Motor neuron (in vitro differentiated cells): ENCODE results near the gene GPC1. TPM values are rescaled to one million over a fixed set of nuclear protein-coding genes. Genes with fewer than 3 reads are reported as not detected.

Source experiments
- ATAC-seq, 8 experiments: fragments of 200-7000 bp; cut with Tn5 transposase; replicated peaks in 6 of 8; 2 replicates each; pipeline ENCODE4 v1.8.0; 2021; ENCODE audit warnings: mild to moderate bottlenecking in 8 of 8, moderate library complexity in 8 of 8
- H3K27ac ChIP-seq, 2 donors: fragments of 250-450 bp; sonication (Bioruptor Pico); 2 replicates each; pipeline ENCODE4 v1.9.0; 2021; ENCODE audit warnings: antibody characterized with exemption in 2 of 2, mild to moderate bottlenecking in 2 of 2, moderate library complexity in 1 of 2
- H3K4me1 ChIP-seq, 2 donors: fragments of 250-450 bp; sonication (Bioruptor Pico); replicated peaks in 1 of 2; 2 replicates each; pipeline ENCODE4 v1.6.1; 2021; ENCODE audit warnings: antibody characterized with exemption in 2 of 2, mild to moderate bottlenecking in 2 of 2, moderate library complexity in 1 of 2
- H3K4me3 ChIP-seq, 5 donors: fragments of 250-450 bp; sonication (Bioruptor Pico); 2 replicates each; pipeline ENCODE4 v1.9.0; 2021; ENCODE audit warnings: antibody characterized with exemption in 5 of 5, mild to moderate bottlenecking in 5 of 5, moderate library complexity in 4 of 5
- WGBS, 10 experiments: fragments of 450-650 bp; shearing (Covaris generic); methylation state at CpG; one replicate each; pipeline ENCODE4 v1.0.0; 2022; 5-methylcytosine and 5-hydroxymethylcytosine counted together
- in situ Hi-C, 9 experiments: fragments of 400-800 bp; cut with MboI; loops; one replicate each; pipeline ENCODE4 v1.15.0; 2021; ENCODE audit warnings: low sequenced_read_pairs in 9 of 9, low pct_unique_long_range_greater_than_20kb in 2 of 9; ENCODE audit not compliant: unreplicated experiment in 9 of 9
- total RNA-seq, 8 experiments: library from RNA; unstranded; fragments of 300-600 nt; gene quantifications; 2 replicates each; pipeline versions ENCODE4 v1.2.3 to v1.2.4, GENCODE V29; 2022

Gene GPC1
- total RNA-seq, 8 experiments from 2014 or later = 3.8 to 44.1 (median 18.0) TPM

DNA sequence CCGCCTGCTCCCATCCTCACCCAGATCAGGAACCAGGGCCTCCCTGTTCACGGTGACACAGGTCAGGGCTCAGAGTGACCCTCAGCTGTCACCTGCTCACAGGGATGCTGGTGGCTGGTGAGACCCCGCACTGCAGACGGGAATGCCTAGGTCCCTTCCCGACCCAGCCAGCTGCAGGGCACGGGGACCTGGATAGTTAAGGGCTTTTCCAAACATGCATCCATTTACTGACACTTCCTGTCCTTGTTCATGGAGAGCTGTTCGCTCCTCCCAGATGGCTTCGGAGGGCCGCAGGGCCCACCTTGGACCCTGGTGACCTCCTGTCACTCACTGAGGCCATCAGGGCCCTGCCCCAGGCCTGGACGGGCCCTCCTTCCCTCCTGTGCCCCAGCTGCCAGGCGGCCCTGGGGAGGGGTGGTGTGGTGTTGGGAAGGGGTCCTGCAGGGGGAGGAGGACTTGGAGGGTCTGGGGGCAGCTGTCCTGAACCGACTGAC lies 31.7 kb downstream of the GPC1 start:
- Histone ChIP-seq H3K4me3 (no peak overlapping the region), H3K27ac (peak overlapping the region; percentile 6 to 36), H3K4me1 (peaks cover 14 to 17% of the 10 kb centered on the region in 2 donors)
- in situ Hi-C loops = loop anchor here in 1 of 9 experiments (25.0 kb wide), 1 partner anchor 105 kb away; no protein-coding TSS in a partner anchor
- 40% methylated on average over 1 of the region's 12 CpGs; no CpG with 5 or more reads in 9 of the 10 experiments for WGBS, 10 experiments
- peak in 1 of 8 experiments; percentile 1 for ATAC-seq

DNA sequence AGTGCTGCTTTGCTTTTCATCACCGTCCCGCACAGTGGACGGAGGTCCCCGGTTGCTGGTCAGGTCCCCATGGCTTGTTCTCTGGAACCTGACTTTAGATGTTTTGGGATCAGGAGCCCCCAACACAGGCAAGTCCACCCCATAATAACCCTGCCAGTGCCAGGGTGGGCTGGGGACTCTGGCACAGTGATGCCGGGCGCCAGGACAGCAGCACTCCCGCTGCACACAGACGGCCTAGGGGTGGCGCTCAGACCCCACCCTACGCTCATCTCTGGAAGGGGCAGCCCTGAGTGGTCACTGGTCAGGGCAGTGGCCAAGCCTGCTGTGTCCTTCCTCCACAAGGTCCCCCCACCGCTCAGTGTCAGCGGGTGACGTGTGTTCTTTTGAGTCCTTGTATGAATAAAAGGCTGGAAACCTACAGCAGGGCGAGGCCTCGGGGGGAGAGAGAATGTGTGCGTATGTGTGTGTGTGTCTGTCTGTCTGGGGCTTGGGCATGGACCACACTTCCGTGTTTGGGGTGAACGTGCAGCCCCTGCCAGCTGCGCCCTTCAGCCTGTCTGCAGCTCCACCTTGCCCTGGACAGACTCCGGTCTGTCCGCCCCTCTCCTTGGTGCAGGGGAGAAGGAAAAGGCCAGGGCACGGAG lies 32.3 kb downstream of the GPC1 start:
- in situ Hi-C loops = loop anchor here in 1 of 9 experiments (25.0 kb wide), 1 partner anchor 105 kb away; no protein-coding TSS in a partner anchor
- H3K27ac ChIP-seq = no peak overlapping the region
- peak in 3 of 8 experiments; percentile 4 to 13 (median 6) for ATAC-seq

DNA sequence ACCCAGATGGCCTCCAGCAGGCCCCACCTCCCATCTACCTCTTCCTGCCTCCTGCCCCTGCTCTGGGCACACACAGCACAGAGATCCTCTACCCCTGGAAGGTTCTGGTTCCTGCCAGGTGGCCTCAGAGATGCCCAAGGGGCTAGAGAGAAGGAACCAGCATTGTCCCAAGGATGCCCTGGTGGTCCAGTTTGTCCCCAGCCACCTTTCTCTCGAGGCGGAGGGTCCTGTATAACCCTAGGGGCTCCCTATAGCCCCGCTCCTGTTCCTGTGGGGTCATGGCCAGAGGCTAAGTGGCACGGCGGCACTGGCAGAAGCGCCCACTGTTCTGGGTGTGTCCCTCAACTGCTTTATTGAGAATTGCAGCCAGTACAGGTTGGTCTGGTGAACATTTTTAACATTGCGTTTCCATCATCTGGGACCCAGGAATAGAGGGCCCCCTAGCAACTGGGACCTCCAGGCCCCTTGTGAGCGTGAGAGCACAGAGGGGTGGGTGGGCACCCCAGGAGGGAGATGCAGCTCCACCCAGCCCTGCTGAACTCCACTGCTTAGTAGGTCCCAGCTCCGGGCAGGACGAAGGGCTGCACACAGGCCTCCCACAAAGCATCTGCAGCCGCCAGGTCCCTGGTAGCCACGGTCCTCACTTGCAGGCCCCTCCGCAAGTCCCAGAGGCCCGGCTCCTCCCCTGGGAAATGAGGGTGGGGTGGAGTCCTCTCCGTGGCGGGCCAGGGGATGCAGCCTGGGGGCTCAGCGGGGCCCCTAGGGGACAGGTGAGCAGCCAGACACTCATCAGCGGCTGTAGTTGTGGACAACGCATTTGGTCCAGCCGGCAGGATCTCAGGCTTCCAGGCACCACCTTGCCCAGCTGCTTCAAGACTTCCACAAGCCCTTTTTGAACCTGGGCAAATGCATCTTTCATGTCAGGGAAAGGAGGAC lies 33.1 kb downstream of the GPC1 start:
- Histone ChIP-seq H3K4me3 (no peak overlapping the region), H3K27ac (no peak overlapping the region), H3K4me1 (peaks cover 14 to 17% of the 10 kb centered on the region in 2 donors)
- 60 to 91% (median 65%) methylated on average over 1 to 11 of the region's 20 CpGs; no CpG with 5 or more reads in 6 of the 10 experiments for WGBS, 10 experiments
- in situ Hi-C loops = loop anchor here in 1 of 9 experiments (25.0 kb wide), 1 partner anchor 106 kb away; no protein-coding TSS in a partner anchor
- no peak for ATAC-seq

More for the DNA sequence above, 32.3 kb downstream of the GPC1 start:
- H3K4me1 ChIP-seq = peaks cover 14 to 17% of the 10 kb centered on the region in 2 donors
- no peak overlapping the region for H3K4me3 ChIP-seq
- WGBS, 10 experiments = 85 to 100% (median 92%) methylated on average over 1 to 11 of the region's 22 CpGs; no CpG with 5 or more reads in 5 of the 10 experiments

DNA sequence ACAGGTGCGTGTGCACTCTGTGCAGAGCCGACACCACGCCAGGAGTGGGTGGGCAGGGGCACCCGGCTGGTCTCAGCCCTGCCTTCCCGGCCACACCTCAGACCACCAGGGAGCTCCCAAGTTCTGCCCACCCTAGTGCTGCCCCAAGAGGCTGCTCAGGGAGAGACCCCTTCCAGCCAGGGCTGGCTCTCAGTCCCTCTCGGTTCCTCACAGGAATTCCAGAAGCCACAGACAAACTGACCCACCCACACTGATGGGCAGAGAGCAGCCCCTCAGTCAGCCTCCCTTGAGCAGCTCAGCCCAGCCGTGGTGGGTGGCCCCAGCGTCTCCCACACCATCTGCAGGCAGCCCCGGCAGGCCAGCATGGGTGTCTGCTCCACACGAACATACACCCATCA lies 33.8 kb downstream of the GPC1 start:
- no peak overlapping the region for H3K27ac ChIP-seq
- H3K4me1 ChIP-seq = peaks cover 14 to 17% of the 10 kb centered on the region in 2 donors
- no peak for ATAC-seq
- no peak overlapping the region for H3K4me3 ChIP-seq
- 48 to 100% (median 87%) methylated on average over 1 to 4 of the region's 10 CpGs; no CpG with 5 or more reads in 6 of the 10 experiments for WGBS, 10 experiments
- in situ Hi-C loops = loop anchor here in 1 of 9 experiments (25.0 kb wide), 1 partner anchor 107 kb away; no protein-coding TSS in a partner anchor

DNA sequence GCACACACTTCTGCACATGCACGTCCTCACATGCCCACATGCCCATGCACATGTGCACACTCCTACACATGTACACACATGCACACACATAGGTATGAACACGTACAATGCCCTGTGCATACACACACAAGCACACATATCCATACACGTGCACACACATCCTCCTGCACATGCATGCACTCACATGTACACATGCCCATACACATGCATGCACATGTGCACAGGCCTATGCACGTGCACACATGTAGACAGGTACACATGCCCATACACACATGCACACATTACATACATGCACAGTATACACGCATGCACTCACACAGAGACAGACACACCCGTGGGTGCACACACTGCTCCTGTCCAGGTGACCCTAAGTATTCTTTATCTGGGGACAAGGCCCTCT lies 34.3 kb downstream of the GPC1 start:
- 80 to 100% (median 100%) methylated on average over 1 to 5 of the region's 6 CpGs; no CpG with 5 or more reads in 4 of the 10 experiments for WGBS, 10 experiments
- in situ Hi-C loops = loop anchor here in 1 of 9 experiments (25.0 kb wide), 1 partner anchor 107 kb away; no protein-coding TSS in a partner anchor
- H3K27ac ChIP-seq = no peak overlapping the region
- peaks cover 14 to 17% of the 10 kb centered on the region in 2 donors for H3K4me1 ChIP-seq
- ATAC-seq = no peak
- H3K4me3 ChIP-seq = no peak overlapping the region

DNA sequence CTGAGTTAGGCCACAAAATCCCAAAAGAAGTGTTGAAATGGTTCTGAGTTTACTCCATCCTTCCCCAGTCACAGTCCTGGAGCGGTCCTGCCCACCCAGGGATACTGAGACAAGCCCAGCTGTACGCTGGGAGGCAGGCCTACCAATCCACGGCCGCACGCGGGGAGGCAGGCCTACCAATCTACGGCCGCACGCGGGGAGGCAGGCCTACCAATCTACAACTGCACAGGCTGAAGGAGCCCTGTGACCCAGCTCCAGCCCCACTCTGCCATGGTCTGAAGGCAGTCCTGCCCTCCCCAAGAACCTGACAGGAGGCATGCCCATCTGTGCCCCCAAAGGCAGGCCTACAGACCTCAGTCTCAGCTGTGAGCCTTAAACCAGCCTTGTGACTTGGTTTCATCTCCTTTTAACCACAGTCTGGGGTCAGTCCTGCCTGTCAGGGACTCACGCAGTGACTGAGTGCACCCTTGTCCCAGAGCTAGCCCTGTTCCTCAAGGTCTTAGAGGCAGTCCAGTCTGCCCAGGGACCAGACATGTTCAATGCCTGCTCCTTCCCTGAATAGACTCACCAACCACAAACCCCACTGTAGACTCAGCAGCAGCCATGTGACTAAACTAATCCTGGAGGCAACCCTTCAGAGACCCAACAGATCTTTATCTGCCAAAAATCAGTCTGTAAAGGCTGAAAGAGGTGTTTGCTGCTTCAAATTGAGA lies 36.8 kb downstream of the GPC1 start:
- Histone ChIP-seq H3K4me1 (peaks cover 1 to 4% of the 10 kb centered on the region in 2 donors), H3K27ac (no peak overlapping the region), H3K4me3 (no peak overlapping the region)
- no peak for ATAC-seq
- 80 to 100% (median 83%) methylated on average over 1 of the region's 11 CpGs; no CpG with 5 or more reads in 7 of the 10 experiments for WGBS, 10 experiments
- in situ Hi-C loops = loop anchor here in 1 of 9 experiments (25.0 kb wide), 1 partner anchor 110 kb away; no protein-coding TSS in a partner anchor

DNA sequence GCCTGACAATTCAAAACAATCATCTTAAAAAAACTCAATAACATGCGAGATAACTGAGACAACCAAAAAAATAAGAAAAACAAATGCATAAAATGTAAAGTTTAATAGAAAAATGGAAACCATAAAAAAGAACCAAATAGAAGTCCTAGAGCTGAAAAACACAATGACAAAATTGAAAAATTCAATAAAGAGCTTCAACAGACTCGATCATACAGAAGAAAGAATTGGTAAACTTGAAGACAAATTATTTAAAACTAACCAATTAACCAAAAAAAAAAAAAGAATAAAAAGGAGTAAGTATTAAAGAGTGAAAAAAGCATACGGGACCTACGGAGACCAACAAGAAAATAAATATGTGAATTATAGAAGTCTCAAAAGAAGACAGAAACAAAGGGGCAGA lies 37.7 kb downstream of the GPC1 start:
- 61 to 98% (median 92%) methylated on average over 4 of the region's 4 CpGs for WGBS, 10 experiments
- ATAC-seq = no peak
- in situ Hi-C loops = loop anchor here in 1 of 9 experiments (25.0 kb wide), 1 partner anchor 111 kb away; no protein-coding TSS in a partner anchor
- Histone ChIP-seq H3K4me1 (no peaks in the 10 kb centered on the region), H3K27ac (no peak overlapping the region), H3K4me3 (no peak overlapping the region)

DNA sequence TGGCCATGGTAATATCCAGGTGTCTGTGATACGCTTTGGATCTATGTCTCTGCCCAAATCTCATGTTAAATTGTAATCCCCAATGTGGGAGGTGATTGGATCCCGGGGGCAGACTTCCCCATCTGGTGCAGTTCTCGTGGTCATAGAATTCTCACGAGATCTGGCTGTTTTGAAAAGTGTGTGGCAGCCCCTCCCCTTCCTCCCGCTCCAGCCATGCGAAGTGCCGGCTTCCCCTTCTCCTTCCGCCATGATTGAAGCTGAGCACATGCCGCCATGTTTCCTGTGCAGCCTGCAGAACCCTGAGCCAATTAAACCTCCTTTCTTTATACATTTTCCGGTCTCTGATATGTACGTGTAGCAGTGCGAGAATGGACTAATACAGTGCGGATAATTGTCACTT lies 42.5 kb downstream of the GPC1 start:
- Histone ChIP-seq H3K4me1 (no peaks in the 10 kb centered on the region), H3K4me3 (no peak overlapping the region), H3K27ac (no peak overlapping the region)
- in situ Hi-C loops = no loop called here
- no peak for ATAC-seq
- WGBS, 10 experiments = 75 to 100% (median 95%) methylated on average over 1 to 8 of the region's 13 CpGs; no CpG with 5 or more reads in 1 of the 10 experiments

DNA sequence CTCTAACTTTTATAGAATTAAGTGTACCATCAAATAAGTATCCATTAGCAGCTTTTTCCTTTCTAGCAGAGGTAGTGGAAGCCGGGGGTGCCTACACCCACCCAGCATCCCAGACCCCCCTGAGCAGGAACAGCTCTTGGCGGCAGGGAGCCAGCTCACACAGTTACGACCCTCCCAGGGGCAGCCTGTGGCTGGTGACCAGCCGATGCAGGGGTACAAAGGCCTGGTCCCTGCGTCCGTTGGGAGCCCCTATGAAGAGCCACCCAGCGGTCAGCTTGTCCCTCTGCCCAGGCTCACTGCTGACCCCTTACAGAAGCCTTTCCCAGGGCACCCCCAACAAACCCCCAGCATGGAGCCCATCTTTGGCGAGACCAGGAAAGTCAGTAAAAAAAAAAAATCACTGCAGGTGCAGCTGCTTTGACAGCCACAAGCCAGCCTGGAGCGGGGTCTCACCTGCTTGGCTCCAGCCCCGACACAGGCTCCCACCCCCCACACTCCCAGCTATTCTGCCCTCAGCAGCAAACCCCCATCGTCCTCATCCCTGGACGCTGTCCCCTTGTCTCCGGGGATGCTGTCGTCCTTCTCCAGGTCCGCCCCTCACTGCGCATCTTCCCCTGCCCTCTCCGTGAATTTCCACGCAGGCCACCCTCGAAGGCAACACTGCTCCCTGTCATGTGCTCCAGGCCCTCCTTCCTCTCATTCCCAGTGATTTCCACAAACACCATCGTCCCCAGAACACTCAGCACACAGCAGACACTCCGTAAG lies 43.1 kb downstream of the GPC1 start:
- Histone ChIP-seq H3K4me3 (no peak overlapping the region), H3K4me1 (no peaks in the 10 kb centered on the region), H3K27ac (no peak overlapping the region)
- in situ Hi-C loops = no loop called here
- 46 to 100% (median 89%) methylated on average over 2 to 11 of the region's 21 CpGs; no CpG with 5 or more reads in 4 of the 10 experiments for WGBS, 10 experiments
- no peak for ATAC-seq

DNA sequence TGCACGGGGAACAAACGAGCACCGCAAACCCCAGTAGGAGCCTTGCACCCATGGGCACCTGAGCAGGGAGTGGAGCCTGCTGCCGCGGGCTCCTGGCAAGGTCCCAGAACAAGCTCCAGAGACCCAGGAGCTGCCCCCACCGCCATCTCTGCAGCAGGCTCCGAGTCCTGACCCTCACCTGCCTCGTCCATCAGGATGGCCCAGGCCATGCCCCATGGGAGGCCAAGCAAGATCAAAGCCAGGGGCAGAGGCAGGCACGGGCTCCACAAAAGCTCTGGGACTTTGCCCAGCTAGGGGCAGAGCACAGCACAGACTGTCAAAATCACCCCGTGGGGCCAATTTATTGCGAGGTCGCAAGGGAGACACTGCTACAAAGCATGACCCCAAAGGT lies 43.6 kb downstream of the GPC1 start:
- Histone ChIP-seq H3K4me3 (no peak overlapping the region), H3K4me1 (no peaks in the 10 kb centered on the region), H3K27ac (no peak overlapping the region)
- ATAC-seq = no peak
- WGBS, 10 experiments = 7 to 89% (median 77%) methylated on average over 2 to 4 of the region's 12 CpGs; no CpG with 5 or more reads in 5 of the 10 experiments
- in situ Hi-C loops = no loop called here

DNA sequence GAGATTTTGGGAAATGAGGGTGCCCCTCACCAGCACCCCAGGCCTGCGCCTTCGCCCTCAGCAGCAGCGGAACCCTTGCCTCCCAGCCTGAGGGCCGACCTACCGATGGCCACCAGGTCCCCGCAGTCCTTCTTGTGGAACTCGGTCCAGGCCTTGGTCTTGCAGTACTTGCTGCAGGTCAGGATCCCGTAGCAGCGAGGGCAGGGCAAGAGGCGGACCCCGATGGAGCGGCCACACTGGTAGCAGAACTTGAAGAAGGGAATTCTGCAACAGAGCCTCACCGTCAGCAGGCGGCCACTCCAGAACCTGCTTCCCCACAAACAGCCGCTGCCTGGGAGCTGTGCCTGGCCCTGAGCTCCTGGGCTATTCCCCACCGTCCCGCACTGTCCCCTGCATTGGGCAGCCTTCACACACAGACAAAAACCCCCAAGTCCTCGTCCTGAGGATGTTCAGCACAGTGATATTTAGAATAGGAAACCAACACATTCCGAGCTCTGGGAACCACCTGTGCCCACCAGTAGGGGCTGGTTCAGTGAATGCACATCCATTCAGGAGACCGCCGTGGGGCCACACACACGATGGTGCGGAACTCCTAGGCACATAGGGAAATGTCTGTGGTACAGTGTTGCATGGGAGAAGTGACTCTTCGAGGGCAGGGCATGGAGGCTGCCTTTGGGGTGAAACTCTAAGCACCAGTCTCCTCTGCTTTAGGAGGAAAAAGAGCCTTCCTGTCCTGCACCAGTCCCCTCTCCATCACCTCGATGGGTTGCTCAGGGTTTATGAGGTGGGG lies 45.6 kb downstream of the GPC1 start:
- no peaks in the 10 kb centered on the region for H3K4me1 ChIP-seq
- no peak for ATAC-seq
- H3K4me3 ChIP-seq = no peak overlapping the region
- no peak overlapping the region for H3K27ac ChIP-seq
- 20 to 100% (median 84%) methylated on average over 1 to 10 of the region's 25 CpGs; no CpG with 5 or more reads in 2 of the 10 experiments for WGBS, 10 experiments
- in situ Hi-C loops = no loop called here
